NCI-H2081 (cell line): ENCODE results near the gene FHOD3.
"Not testable (repeated sequence)": the region's sequence is repeated elsewhere in the genome, so short reads cannot be mapped to it uniquely, and the experiment has no call there.

Experiments
- DNase-seq, 2 experiments: peaks; one replicate each; lab custom pipeline; 2025; lab: John Stamatoyannopoulos, UW

FHOD3 gene

DNA sequence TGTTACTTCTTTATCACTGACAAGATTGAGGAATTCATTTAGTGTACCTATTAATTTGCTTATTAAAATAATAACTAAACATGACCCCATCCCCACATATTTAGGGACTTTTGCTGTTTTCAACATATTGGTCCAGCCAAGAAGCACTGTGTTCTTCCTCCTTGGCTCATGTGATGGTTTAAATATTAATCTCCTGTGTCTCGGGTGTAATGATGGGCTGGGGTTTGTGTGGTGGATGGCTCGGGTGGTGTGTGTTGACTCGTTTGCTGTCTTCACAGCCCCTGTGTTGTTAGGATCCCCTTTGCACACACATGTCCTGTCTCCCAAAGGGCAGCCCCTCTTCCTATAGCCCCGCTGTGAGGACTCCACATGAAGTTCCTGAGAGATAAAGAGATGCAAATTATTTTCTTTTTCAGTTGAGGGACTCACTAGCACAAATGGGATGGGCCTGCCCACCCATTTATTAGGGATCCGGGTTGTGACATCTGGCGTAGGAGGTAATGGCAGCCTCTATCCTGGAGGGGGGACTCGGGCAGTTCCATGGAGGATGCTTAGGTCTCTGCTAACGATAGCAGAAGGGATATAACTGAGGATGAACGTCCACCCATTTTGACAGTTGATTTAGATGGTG lies 53.4 kb downstream of the FHOD3 start:
- DNase-seq = no peak

DNA sequence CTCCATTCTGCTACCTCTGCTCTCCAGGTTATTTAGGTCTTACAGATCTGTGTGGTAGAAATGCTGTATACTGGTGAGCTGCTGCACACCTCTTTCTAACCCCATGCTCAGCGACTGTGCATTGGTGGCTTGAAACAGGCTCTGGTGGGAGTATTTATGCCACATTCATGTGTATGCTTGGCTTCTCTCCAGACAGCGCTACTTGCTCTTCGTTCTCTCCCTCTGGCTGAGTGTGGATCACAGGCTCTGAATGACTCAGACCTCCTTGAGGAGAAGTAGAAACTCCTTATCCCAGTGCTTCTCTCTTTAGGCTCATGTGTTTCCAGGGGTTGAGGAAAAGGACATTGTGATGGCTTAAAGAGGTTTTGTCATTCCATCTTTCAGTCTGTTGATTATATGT lies 54.9 kb downstream of the FHOD3 start:
- no peak for DNase-seq

DNA sequence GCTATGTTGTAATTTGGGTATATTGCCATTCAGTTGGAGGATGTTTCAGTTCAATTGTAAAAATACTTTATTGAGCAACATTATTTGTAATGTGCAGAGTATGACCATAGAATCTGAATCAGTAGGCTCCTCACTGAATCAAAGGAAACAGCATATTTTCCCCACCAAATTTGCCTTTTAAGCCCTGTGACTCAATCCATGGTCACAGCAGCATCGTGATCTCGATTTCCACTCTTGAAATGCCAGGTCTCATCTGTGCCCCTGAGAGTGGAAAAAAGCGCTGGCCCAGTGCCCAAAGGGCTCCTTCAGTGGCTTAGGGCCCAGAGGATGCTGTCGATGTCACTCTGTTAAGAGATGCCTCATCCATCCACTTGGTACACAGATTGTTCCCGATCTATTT lies 57.5 kb downstream of the FHOD3 start:
- DNase-seq = no peak

DNA sequence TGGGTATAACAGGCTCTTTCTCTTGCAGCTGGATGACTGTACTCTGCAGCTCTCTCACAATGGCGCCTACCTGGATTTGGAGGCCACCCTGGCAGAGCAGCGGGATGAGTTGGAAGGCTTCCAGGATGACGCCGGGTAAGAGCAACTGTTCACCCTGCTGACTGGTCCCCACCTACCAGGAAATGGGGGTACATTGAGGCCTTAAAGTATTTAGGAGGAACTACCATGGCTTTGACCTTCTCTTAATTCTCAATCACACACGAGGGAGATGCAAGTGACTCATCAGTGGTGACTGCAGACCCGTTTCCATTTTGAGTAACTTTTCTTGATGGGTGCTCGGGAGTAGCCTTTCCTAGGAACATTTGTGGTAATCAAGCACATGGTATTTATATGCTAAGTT lies 58.0 kb downstream of the FHOD3 start:
- no peak for DNase-seq

DNA sequence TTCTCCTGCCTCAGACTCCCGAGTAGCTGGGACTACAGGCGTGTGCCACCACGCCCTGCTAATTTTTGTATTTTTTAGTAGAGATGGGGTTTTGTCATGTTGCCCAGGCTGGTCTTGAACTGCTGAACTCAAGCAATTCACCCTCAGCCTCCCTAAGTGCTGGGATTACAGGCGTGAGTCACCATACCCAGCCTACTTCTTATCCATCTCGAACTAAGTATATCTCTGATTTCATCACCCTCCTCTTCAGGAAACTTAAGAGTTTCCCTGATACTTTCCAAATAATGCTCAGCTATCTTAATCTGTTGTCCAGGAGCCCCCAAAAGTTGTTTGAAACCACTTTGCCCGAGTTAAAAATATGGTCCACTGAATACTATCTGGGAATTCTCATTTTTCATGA lies 59.2 kb downstream of the FHOD3 start:
- not testable (repeated sequence) for DNase-seq

DNA sequence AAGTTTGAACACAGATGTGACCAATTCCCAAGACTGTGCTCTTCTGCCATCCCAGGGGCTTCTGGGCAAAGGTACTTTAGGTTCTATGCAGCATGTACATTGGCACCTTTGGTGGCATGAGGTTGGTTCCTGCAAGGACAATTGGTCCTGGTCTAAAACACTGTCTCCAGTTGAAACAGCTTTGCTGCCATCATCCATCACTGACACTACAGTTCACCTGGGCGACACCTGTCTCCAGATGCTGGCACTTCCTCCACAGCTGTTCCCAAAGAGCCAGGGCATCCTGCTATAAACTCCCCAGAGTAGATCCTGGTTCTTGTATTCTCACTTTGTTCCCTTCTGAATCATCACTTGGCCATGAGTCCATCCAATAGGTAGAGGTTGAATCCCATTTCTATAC lies 60.6 kb downstream of the FHOD3 start:
- DNase-seq = no peak

DNA sequence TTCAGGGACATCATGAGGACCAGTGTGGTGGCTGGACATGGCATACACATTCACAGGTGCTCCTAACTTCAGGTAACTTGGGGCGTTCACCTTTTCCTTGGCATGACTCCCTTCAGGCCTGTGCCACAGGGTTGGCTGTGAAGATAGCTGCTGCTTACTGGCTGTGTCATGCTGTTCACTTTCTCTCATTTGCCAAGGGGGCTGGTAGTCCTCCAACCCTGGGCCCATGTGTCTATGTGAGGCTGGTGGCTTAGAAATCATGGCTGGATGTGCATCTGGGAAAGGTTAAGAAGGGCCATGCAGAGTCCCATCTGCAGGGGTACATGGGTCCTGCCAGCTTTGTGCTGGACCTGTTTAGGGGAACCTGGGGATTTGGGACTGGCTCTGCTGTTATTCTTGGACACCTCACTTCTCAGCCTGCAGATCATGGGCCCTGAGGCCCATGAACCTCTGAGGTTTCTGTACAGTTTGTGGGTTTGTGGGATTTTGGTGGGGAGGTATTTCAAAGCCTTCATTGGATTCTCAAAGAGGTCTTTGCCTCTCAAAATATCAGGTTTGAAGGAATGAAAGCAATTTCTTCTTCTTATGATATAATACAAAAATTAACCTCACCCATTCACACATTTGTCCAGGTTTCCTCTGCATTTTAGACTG lies 62.9 kb downstream of the FHOD3 start:
- DNase-seq = no peak

DNA sequence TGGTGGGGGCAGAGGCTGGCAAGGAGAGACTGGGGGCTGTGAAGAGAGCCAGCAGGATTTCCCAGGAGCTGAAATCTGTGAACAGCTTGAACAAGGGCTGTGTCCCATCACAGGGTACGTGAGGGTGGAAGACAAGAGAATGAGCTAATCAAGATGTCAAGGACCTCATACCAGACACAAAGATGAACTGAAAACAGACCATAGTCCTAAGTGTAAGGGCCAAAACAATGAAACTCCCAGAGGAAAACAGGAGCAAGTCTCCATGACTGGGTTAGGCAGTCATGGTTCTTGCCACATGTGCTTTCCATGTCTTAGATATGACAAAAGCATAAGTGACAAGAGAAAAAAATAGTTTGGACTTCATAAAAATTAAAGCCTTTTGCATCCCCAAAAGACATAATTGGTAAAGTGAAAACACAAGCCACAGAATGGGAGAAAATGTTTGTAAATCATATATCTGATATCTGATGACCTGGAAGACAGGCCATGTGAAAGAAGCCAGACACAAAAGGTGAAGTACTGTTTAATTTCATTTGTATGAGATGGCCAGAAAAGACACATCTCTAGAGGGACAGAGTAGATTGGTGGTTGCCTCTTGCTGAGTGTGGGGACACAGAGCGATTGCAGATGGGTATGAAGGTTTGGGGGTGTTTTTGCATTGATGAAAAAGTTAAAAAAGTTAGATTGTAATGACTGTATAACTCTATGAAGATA lies 67.6 kb downstream of the FHOD3 start:
- DNase-seq = no peak

DNA sequence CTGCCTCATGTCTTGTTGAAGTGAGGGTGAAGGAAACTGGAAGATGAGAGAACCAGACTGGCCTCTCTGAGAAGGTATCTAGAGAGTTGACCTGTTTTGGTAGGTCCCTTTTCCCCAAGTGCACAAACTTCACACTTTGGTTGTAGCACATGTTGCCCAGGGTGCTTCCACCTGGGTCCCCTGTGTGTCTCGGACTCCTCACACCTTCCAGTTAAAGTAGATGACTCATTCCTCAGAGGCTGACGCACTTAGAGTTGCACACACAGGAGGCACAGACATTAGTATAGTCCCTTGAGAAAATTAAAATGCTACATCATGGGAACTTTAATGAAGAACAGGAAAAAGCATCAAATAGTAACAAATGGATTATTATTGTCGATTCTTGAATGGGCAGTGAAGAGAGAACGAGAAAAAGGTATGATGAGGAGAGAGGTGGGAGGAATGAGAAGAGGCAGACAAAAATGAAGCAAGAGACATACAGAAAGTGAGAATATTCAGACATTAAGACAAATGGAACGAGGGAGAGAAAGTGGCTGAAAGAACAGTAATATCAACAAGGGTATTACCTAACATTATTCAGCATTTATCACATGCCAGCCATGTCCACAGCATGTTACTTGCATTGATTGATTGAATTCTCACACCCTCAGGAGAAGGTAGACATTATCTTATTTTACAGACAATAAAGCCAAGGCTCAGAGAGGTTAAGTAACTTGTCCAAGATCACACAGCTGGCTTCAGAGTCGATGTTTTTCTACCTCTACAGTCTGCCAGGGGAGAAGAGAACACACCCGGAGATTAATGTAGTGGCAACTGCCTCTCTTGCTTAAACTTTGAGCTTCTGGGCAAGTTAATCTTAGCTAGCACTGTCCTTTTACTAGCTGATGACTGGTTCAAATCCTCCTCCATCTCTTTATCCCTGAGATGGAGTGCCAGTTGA lies 68.6 kb downstream of the FHOD3 start:
- DNase-seq = no peak

DNA sequence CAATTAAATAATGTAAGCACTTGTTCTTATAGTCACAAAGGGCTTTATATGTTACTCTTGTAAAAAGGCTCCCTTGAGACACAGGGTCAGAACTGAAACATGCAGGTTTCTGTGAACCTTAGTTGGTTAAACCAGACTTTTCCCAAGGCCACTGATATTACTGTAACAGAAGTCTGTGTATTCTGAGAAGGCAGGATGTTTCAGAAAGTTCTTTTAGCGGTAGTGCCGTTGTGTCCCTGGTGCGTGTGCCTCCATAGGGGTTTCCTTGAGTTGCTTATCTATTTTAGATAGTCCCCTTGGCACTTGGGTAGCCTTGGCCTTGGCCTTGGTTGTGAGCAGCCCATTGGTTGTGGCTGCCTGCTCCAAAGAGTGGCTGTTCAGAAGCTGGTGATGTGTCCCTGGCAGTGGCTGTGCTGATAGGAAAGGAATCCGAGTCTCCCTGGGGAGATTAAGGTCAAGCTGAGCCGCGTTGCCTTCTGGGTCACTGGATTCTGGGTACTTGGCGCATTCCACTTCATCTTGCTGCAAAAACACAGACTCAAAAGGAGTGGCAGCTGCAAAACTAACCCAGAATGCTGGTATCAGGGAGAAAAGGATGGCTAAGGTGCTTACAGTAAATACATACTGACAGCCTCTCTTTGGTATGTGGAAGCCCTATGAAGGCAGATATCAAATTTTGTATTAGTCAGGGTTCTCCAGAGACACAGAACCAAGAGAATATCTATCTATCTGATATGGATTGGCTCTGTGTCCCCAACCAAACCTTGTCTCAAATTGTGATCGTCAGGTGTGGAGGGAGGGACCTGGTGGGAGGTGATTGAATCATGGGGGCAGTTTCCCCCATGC lies 69.7 kb downstream of the FHOD3 start:
- DNase-seq = no peak

DNA sequence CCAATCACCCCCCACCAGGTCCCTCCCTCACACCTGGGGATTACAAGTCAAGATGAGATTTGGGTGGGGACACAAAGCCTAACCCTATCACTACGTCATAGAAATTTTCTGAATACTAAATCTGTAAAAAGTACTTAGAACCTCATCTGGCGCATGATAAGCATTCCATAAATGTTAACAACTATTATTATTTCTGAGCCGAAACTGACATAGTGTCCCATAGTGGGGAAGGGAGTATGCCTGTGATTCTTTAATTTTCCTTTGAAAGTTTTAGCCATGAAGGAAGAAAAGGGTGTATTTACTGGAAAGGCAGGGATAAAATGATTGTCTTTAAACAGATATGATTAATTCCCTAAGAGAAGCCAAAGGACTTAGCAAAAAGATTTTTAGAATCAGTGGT lies 71.4 kb downstream of the FHOD3 start:
- no peak for DNase-seq

DNA sequence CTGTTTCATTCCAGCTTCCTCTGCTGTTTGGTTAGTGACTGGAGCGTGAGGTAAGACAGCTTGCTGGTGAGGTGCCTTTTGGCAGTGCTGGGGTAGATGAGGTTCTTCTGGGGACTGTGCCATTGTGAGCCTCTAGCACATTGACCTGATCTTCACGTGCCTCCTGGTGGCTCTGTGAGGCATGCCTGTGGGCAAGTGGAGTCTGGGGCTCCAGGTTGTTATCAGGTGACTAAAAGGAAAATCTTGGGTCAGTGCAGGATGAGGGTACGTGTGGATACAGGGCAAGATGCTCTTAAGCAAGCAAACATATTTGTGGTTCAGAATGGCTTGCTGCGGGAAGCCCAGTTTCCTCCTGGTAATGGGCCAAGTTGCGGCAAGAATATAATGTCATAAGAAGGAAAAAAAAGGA lies 75.4 kb downstream of the FHOD3 start:
- DNase-seq = no peak

DNA sequence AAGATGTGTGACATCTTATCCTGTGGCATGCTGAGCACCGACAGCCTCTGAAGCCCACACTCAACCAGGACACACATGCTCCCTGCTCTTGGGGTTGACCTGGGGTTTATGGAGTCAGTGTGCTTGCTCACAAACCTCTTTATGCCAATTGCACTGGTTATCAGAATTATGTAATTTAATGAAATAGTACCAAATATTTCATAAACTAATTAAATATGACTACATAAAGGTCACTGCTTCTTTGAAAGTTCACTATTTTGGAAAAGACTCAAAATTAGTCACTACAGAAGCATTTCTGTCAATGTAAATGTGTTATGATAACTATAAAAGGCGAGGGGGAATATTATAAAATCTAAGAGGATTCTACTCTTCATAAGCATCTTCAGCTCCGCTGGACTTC lies 76.7 kb downstream of the FHOD3 start:
- no peak for DNase-seq

DNA sequence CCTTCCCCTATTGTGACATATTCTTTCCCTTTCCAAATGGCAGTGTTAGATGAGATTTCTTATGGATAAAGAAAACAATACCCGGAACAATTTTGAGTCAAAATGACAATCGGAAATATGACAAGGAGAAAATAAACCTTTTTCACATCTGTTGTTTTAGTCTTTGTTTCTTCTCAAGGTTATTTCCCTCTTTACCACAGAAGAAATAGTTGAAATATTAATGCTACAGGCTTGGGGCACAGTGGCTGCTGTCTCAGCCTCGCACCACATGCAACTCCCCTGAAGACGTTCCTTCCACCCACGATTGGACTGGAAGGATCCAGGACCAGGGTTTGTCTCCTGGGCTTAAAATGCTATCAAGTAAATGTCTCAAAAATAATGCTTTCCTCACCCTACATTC lies 77.6 kb downstream of the FHOD3 start:
- no peak for DNase-seq

DNA sequence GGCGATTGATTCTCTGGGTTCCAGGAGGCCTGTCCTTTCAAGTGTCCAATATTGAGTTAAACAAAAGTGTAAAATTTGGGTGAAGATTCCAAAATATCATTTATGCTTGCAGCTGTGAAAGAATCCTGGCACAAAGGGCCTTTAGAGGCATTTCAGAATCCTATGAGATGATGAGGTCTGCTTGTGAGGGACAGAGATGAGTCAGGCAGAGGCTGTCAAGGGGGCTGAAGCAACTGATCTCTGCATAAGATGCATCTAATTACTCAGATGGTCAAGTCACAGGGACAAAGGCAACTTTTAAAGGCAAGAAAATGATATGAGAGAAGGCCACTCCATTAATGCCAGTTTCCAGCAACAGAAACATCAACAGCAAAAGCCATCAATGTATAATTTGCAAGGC lies 78.8 kb downstream of the FHOD3 start:
- no peak for DNase-seq

DNA sequence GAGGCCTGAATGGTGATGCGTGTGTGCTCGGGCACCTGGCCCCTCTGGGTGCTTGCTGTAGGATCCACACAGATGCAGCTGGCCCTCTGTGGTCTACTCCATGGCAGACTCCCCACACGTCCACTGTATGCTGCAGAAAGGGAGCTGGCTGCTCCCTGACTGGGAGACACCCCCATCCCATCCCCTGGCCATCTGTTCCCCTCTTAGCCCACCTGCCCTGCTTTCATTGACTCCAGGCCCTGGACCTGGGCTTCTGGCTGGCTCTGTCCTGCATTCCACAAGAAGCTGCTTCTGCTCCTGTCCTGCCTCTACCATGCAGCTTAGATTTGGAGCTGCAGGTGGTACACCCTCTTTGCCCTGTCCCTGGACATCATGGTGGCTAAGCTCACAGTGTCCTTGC lies 80.1 kb downstream of the FHOD3 start:
- DNase-seq = no peak

DNA sequence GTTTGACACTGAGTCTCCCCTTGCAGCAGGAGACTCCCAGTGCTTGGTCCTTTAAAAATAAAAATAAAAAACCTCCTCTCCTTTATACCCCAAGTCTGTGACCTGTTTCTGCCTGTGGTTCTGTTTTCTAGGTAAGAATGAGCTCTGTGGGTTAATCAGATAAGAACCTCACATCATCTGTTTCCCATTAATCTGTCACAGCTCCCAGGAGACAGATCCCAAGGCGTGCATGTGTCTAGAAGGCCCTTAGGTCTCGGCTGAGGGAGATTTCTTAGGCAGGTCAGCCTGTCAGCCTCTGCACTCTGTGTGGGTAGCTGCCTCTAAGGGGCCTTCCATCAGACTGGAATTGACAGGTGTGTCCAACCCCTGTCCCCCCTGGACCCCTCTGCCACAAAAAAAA lies 80.7 kb downstream of the FHOD3 start:
- no peak for DNase-seq

DNA sequence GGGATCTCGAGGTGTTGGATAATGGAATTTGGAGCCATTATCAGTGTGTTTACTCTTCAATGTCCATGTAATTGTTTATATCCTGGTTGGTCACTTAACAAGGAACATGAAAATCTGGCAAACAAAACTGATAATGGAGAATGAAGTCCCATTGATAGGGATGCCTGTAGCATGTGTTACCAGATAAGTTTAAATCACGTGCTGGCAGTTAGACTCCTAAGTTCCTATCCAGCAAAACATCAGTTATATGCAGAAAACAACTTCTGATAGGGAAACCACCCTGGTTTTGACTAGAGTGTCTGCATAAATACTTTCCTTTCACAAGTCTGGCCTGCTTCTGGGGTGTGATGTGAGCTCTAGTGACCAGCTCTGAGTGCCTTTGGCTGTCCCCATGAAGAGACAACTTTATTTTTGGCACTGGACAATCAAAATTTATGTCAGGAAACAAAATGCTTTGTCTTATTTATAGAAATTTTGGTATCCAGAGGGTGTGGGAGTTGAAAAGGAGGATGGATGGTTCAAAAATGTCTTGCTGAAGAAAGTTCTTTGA lies 82.0 kb downstream of the FHOD3 start:
- no peak for DNase-seq

DNA sequence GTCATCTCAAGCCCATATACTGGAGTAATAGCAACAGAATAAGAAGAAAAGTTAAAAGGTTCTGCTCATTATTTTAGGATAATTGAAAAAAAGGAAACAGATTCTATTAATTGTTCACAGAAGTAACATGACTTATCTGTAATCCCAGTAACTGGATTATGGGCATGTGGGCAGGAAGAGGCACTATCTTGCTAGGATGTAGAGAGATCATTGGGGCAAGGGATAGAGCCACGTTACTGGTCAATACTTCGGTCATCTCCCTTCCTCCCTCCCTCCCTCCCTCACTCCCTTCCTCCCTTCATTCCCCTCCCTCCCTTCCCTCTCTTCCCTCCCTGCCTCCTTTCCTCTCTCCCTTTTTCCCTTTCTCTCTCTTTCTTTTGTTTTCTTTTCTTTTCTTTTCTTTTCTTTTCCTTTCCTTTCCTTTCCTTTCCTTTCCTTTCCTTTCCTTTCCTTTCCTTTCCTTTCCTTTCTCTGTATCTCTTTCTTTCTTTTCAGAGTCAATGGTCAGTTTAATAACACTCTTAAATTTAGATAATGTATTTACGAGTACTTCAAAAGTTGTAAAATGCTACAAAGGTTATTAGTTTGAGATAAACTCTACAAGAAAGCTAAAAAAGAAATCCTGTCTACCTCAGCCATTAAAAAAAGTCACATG lies 82.8 kb downstream of the FHOD3 start:
- DNase-seq = no peak

DNA sequence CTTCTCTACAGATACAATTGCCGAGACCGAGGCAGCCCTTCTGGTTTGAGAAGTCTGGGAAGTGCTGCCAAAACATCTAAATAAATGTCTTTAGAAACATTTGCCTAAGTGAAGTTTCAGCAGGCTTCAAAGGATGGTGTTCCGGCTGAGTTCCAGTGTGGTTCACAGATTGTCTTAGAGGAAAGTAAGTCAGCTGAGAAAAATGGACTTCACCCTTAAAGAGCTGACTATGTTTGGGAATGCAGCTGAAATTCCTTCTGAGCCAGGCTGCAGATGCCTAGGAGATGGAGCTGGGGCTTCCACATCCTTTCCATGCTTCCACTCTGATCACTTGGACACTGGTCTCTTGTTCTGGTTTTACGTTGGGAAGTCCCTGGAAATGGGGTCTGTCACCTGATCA lies 83.6 kb downstream of the FHOD3 start:
- no peak for DNase-seq

DNA sequence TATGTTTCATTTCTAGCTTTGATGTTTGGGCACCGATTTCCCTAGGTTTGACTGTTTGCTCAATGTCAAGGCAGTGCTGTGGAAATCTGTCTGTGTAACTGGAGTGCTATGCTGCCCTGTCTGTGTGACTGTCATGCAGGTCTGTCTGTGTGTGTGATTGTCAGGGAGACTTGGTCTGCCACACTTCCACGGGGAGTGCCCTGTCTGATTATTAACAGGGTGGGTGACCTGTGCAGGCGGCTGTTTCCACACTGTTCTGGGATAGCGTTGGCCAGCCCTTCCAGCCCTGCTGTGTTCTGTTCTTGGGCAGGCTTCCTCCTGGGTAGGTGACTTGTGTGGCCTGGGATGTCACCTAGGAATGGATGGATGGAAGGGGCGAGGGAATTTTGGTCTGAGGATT lies 85.3 kb downstream of the FHOD3 start:
- no peak for DNase-seq
